HepG2 (cell line): ENCODE measurements around the gene DNM3. TPM values are rescaled to one million over a fixed set of nuclear protein-coding genes. Genes with fewer than 3 reads are reported as not detected.

Experiments
- ATAC-seq: fragments of 200-7000 bp; cut with Tn5 transposase; 3 replicates; pipeline ENCODE4 v1.9.1; 2020; ENCODE audit warnings: mild to moderate bottlenecking, moderate library complexity
- BruUV-seq: library from RNA; stranded (reverse); fragments of 400-500 nt; replicated peaks from 2 replicates; lab custom pipeline; 2021; lab: Mats Ljungman, UMichigan
- CTCF ChIA-PET: fragments of 300-600 bp; formaldehyde crosslinking; extraction: SDS; loops from one replicate; lab custom pipeline; 2021; ENCODE audit warnings: low total read pairs, inconsistent platforms, low intra/inter-chr PET ratio; lab: Yijun Ruan, JAX
- POLR2A ChIA-PET: fragments of 350-600 bp; sonication (Branson Sonifier 250); formaldehyde crosslinking; loops from one replicate; lab custom pipeline; 2020; ENCODE audit warnings: antibody characterized with exemption, inconsistent platforms; lab: Yijun Ruan, JAX
- DNase-seq: peaks from one replicate; pipeline ENCODE4 v3.0.0-alpha.2; 2015; ENCODE audit warnings: low spot score
- FAIRE-seq: peaks from 3 replicates; lab custom pipeline; 2011; peaks lifted over from hg19 to GRCh38; lab: Jason Lieb, UNC
- H2AFZ ChIP-seq: one replicate; pipeline ENCODE4 v1.6.1; 2011; ENCODE audit warnings: low read length, inconsistent platforms
- H3K27ac ChIP-seq: fragments of 300-600 bp; 3 replicates; pipeline ENCODE4 v1.8.0; 2011; ENCODE audit warnings: mixed run types, mild to moderate bottlenecking, mixed read lengths, low read length, inconsistent platforms; ENCODE audit not compliant: insufficient read depth; ENCODE audit errors: extremely low read length
- H3K27me3 ChIP-seq, 2 experiments: fragments of 200-600 bp in 1 of 2; 2 replicates in 1 of 2; 3 replicates in 1 of 2; pipeline versions ENCODE4 v1.6.0 to v1.8.0; 2011; ENCODE audit warnings: low read length in 2 of 2, mild to moderate bottlenecking in 2 of 2, moderate library complexity in 2 of 2, inconsistent platforms in 1 of 2; ENCODE audit not compliant: insufficient read depth in 2 of 2, control insufficient read depth in 1 of 2
- H3K36me3 ChIP-seq, 2 experiments: fragments of 200-600 bp in 1 of 2; replicated peaks in 1 of 2; 2 replicates in 1 of 2; 3 replicates in 1 of 2; pipeline versions ENCODE4 v1.5.1 to v1.8.0; 2011; ENCODE audit warnings: low read length in 2 of 2, inconsistent platforms in 1 of 2; ENCODE audit not compliant: insufficient read depth in 2 of 2, control insufficient read depth in 1 of 2
- H3K4me1 ChIP-seq: 2 replicates; pipeline ENCODE4 v1.5.1; 2012; ENCODE audit warnings: low read length, inconsistent platforms; ENCODE audit not compliant: insufficient read depth
- H3K4me2 ChIP-seq: 2 replicates; pipeline ENCODE4 v1.6.0; 2011; ENCODE audit warnings: low read depth, low read length, inconsistent platforms
- H3K4me3 ChIP-seq, 3 experiments: fragments of 200-600 bp in 1 of 3; sonication (generic), shearing (Covaris generic) in 1 of 3; replicated peaks in 1 of 3; 2 replicates each; pipeline ENCODE4 v1.5.1; 2011 to 2016; ENCODE audit warnings: low read length in 3 of 3, inconsistent platforms in 2 of 3, low read depth in 2 of 3, mild to moderate bottlenecking in 2 of 3, control low read depth in 1 of 3, mixed read lengths in 1 of 3; ENCODE audit not compliant: insufficient read depth in 1 of 3
- H3K79me2 ChIP-seq: one replicate; pipeline ENCODE4 v1.6.1; 2011; ENCODE audit warnings: low read length, inconsistent platforms; ENCODE audit not compliant: insufficient read depth
- H3K9ac ChIP-seq: 2 replicates; pipeline ENCODE4 v1.6.0; 2011; ENCODE audit warnings: mild to moderate bottlenecking, low read depth, low read length, inconsistent platforms; ENCODE audit not compliant: insufficient read depth
- H3K9me3 ChIP-seq: 2 replicates; pipeline ENCODE4 v1.5.1; 2012; ENCODE audit warnings: mild to moderate bottlenecking, low read length
- H4K20me1 ChIP-seq: 2 replicates; pipeline ENCODE4 v1.6.0; 2011; ENCODE audit warnings: inconsistent platforms, mild to moderate bottlenecking, low read length, moderate library complexity; ENCODE audit not compliant: insufficient read depth
- AHDC1 ChIP-seq: sonication (generic); formaldehyde crosslinking; IDR thresholded peaks from 2 replicates; pipeline ENCODE4 v1.5.1; 2020; ENCODE audit warnings: mild to moderate bottlenecking, missing genetic modification reagents, borderline replicate concordance
- IKZF1 ChIP-seq: fragments of 450-650 bp; IDR thresholded peaks from 2 replicates; pipeline ENCODE4 v1.7.1; 2016
- POLR2G ChIP-seq: fragments of 200-400 bp; formaldehyde crosslinking; IDR thresholded peaks from 2 replicates; pipeline ENCODE4 v1.6.1; 2018; ENCODE audit warnings: mild to moderate bottlenecking, low read depth, low read length, moderate library complexity
- RAD21 ChIP-seq: fragments of 450-650 bp; formaldehyde crosslinking; IDR thresholded peaks from 2 replicates; pipeline ENCODE4 v1.5.0; 2020; ENCODE audit warnings: mild to moderate bottlenecking
- RBM22 ChIP-seq: fragments of 200-400 bp; formaldehyde crosslinking; optimal IDR thresholded peaks from 2 replicates; pipeline ENCODE3; 2017; ENCODE audit warnings: mild to moderate bottlenecking, low read length, moderate library complexity
- ZFP82 ChIP-seq: sonication (generic); formaldehyde crosslinking; IDR thresholded peaks from 2 replicates; pipeline ENCODE4 v1.5.1; 2020; ENCODE audit warnings: mild to moderate bottlenecking, missing genetic modification reagents, borderline replicate concordance
- ZMYM2 ChIP-seq: sonication (generic); formaldehyde crosslinking; IDR thresholded peaks from 2 replicates; pipeline ENCODE4 v1.8.0; 2022; ENCODE audit warnings: mild to moderate bottlenecking, missing genetic modification reagents
- ZNF710 ChIP-seq: sonication (generic); formaldehyde crosslinking; IDR thresholded peaks from 2 replicates; pipeline ENCODE4 v1.5.0; 2020; ENCODE audit warnings: mild to moderate bottlenecking, missing genetic modification reagents, borderline replicate concordance
- ZNF839 ChIP-seq: sonication (generic); formaldehyde crosslinking; IDR thresholded peaks from 2 replicates; pipeline ENCODE4 v1.4.0; 2020; ENCODE audit warnings: missing genetic modification reagents, mild to moderate bottlenecking, borderline replicate concordance
- WGBS: methylation state at CpG from one replicate; pipeline ENCODE4 v1.1.6; 2017; ENCODE audit warnings: low lambda C conversion rate; 5-methylcytosine and 5-hydroxymethylcytosine counted together
- in situ Hi-C: cut with HindIII; loops from 2 replicates; pipeline ENCODE4 v1.10.0; 2017; ENCODE audit warnings: low pct_unique_long_range_greater_than_20kb; ENCODE audit not compliant: extremely low pct_ligation_motif_present
- intact Hi-C: fragments of 100-400 bp; cut with micrococcal nuclease; formaldehyde crosslinking; loops from one replicate; pipeline ENCODE4 v1.10.0; 2022; ENCODE audit not compliant: unreplicated experiment
- polyA plus RNA-seq, 8 experiments: library from polyadenylated mRNA; depleted of rRNA in 3 of 8; stranded (reverse) in 7 of 8; unstranded in 1 of 8; fragments of >200 nt; fragmentation: Illumina TruSeq in 4 of 8; extraction: Trizol in 4 of 8; gene quantifications; 2 replicates each; pipeline versions ENCODE4 v1.2.1 to v1.2.3, GENCODE V29; 2011 to 2016; ENCODE audit warnings: low read depth in 4 of 8, missing spikeins in 1 of 8, mixed read lengths in 1 of 8; ENCODE audit not compliant: insufficient read depth in 1 of 8
- total RNA-seq, 5 experiments: library from RNA; depleted of rRNA; stranded (reverse); fragments of >200 nt; fragmentation: Illumina TruSeq; extraction: Trizol; gene quantifications; 2 replicates each; pipeline ENCODE4 v1.2.3, GENCODE V29; 2016; ENCODE audit warnings: low read depth in 1 of 5
- TF ChIP-seq, protein P1 (sequence below): sonication (generic); formaldehyde crosslinking; IDR thresholded peaks from 2 replicates; pipeline ENCODE4 v1.4.0; 2020; ENCODE audit warnings: missing genetic modification reagents, borderline replicate concordance

Gene DNM3
- total and polyA plus RNA-seq, 2 of the 13 experiments (the other 11 are each of a cell fraction or from before 2014, with no cell fraction given): 0.05 TPM; not detected in 1

DNA sequence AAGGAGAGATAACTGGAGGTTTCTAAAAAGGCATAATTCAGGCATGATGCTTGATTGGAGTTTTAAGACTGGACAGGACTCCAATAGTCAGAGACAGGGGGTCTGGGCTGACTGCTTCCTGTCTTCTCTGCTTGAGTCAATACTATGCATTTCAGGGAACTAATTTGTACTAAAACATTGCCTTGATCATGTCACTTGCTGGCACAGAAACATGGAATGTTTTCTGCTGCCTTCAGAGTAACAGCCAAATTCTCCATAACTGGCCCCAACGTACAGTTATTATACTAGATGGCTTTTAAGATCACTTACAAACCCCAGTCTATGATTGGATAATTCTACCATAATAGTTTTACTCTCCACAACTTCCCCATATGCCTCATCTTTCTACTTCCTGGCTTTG is 247.0 kb downstream of the DNM3 start:
- no peaks in the 10 kb centered on the region for H3K9me3 ChIP-seq
- no peak for FAIRE-seq
- no peak overlapping the region for H3K4me2 ChIP-seq
- ATAC-seq: no peak
- ChIA-PET POLR2A (no interaction called here), CTCF (no interaction called here)
- H3K4me1 ChIP-seq: no peaks in the 10 kb centered on the region
- H3K36me3 ChIP-seq: no peaks in the 10 kb centered on the region
- no peaks in the 10 kb centered on the region for H3K27me3 ChIP-seq
- 5% methylated on average over 1 of the region's 1 CpG for WGBS
- no peaks in the 10 kb centered on the region for H4K20me1 ChIP-seq
- DNase-seq: no peak
- no TSS peak for BruUV-seq
- no peak overlapping the region for H3K4me3 ChIP-seq
- intact Hi-C loops (no loop called here), in situ Hi-C loops (no loop called here)
- H2AFZ ChIP-seq: no peak overlapping the region
- H3K9ac ChIP-seq: no peak overlapping the region
- TF ChIP-seq ZFP82 (no peak), RAD21 (CRISPR knock-in tag) (no peak), ZNF710 (CRISPR knock-in tag) (no peak), ZMYM2 (no peak), IKZF1 (no peak), POLR2G (no peak), RBM22 (no peak), ZNF839 (CRISPR knock-in tag) (no peak), AHDC1 (no peak)
- TF ChIP-seq, protein P1, sequence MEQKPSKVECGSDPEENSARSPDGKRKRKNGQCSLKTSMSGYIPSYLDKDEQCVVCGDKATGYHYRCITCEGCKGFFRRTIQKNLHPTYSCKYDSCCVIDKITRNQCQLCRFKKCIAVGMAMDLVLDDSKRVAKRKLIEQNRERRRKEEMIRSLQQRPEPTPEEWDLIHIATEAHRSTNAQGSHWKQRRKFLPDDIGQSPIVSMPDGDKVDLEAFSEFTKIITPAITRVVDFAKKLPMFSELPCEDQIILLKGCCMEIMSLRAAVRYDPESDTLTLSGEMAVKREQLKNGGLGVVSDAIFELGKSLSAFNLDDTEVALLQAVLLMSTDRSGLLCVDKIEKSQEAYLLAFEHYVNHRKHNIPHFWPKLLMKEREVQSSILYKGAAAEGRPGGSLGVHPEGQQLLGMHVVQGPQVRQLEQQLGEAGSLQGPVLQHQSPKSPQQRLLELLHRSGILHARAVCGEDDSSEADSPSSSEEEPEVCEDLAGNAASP: no peak
- H3K79me2 ChIP-seq: no peaks in the 10 kb centered on the region
- no peak overlapping the region for H3K27ac ChIP-seq
